ENCODE results near the gene SMARCD1. TPM values are rescaled to one million over a fixed set of nuclear protein-coding genes. Genes with fewer than 3 reads are reported as not detected.

Gene SMARCD1
- total and polyA plus RNA-seq, 12 donors = 22.9 to 65.0 (median 48.9) TPM

DNA sequence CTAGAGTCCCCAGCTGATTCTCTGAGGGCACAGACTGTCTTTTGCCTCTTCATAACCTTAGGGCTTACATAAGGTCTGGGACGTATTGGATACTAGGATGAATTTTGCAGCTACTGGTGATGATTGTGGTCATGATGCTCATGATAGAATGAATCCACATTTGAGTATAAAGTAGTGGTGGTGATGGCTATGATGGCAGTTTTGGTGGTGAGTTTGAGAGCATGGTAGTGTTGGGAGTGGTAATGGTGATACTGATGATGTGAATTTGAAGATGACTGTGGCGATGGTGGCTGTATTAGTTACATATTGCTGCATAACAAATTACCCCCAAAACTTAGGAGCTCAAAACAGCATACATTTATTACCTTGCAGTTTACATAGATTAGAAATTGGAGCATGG is 41.8 kb upstream of the SMARCD1 start:
- Histone ChIP-seq H3K27me3 (no peaks in the 10 kb centered on the region), H3K27ac (no peak overlapping the region), H3K4me1 (replicated peaks in 1 of 2) (no peaks in the 10 kb centered on the region), H3K4me3 (no peak overlapping the region), H3K36me3 (replicated peaks in 1 of 2) (no peaks in the 10 kb centered on the region), H3K9me3 (replicated peaks in 1 of 3) (no peaks in the 10 kb centered on the region)
- no peak for DNase-seq
- intact Hi-C loops (cut with DNase I) = no loop called here
- WGBS, 4 donors = 79 to 90% (median 86%) methylated on average over 2 of the region's 2 CpGs
- TF ChIP-seq, protein P1, sequence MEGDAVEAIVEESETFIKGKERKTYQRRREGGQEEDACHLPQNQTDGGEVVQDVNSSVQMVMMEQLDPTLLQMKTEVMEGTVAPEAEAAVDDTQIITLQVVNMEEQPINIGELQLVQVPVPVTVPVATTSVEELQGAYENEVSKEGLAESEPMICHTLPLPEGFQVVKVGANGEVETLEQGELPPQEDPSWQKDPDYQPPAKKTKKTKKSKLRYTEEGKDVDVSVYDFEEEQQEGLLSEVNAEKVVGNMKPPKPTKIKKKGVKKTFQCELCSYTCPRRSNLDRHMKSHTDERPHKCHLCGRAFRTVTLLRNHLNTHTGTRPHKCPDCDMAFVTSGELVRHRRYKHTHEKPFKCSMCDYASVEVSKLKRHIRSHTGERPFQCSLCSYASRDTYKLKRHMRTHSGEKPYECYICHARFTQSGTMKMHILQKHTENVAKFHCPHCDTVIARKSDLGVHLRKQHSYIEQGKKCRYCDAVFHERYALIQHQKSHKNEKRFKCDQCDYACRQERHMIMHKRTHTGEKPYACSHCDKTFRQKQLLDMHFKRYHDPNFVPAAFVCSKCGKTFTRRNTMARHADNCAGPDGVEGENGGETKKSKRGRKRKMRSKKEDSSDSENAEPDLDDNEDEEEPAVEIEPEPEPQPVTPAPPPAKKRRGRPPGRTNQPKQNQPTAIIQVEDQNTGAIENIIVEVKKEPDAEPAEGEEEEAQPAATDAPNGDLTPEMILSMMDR (IDR thresholded peaks at IDR 0.05) = no peak
- no peak for TF ChIP-seq POLR2A (IDR thresholded peaks at IDR 0.05)

DNA sequence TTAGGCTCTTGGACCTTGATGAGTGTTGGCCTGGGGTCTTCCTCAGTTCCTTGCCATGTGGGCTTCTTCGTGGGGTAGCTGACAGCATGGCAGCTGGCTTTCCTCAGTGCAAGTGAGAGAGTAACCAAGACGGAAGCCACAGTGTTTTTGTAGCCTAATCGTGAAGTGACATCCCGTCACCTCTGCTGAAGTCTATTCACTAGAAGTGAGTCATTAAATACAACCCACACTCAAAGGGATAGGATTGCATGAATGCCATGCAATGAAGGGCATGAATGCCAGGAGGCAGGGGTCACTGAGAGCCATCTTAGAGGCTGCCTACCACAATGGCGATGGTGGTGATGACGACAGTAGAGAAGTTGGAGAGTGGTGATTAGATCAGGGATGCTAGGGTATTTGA is 41.3 kb upstream of the SMARCD1 start:
- no peak overlapping the region for H3K4me3 ChIP-seq
- DNase-seq = no peak
- no peaks in the 10 kb centered on the region for H3K9me3 ChIP-seq (replicated peaks in 1 of 3)
- intact Hi-C loops (cut with DNase I) = no loop called here
- TF ChIP-seq POLR2A (IDR thresholded peaks at IDR 0.05) = no peak
- TF ChIP-seq, protein P1 (IDR thresholded peaks at IDR 0.05) = no peak
- no peaks in the 10 kb centered on the region for H3K4me1 ChIP-seq (replicated peaks in 1 of 2)
- 74 to 80% (median 78%) methylated on average over 6 of the region's 6 CpGs for WGBS, 4 donors
- H3K27ac ChIP-seq = no peak overlapping the region
- no peaks in the 10 kb centered on the region for H3K27me3 ChIP-seq
- H3K36me3 ChIP-seq (replicated peaks in 1 of 2) = no peaks in the 10 kb centered on the region

DNA sequence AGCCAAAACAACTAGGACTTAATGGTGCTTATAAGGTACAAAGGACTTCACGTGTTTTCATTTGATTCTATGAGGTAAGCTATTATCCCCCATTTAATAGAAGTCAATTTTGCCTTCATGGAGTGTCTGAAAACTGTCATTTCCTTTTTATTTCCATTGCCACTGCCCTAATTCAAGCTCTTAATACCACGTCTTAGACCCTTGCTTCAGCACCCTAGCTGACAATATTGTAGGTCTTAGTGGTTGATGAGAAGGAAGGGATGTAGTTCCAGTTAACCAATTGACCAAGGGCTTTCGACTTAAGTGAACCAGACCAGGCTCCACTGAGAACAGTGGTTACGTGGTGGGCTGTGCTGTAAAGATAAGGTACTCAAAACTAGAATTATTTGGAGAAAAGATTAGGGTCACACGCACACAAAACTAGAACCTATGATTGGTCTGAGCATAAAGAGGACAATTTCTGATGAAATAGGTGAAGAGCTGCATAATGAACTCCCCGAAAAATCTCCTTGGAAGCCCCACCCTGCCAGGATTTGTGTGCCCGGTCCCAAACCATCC is 37.4 kb upstream of the SMARCD1 start:
- no peaks in the 10 kb centered on the region for H3K9me3 ChIP-seq (replicated peaks in 1 of 3)
- intact Hi-C loops (cut with DNase I) = no loop called here
- no peak for DNase-seq
- TF ChIP-seq POLR2A (IDR thresholded peaks at IDR 0.05) = no peak
- TF ChIP-seq, protein P1 (IDR thresholded peaks at IDR 0.05) = no peak
- H3K27me3 ChIP-seq = no peaks in the 10 kb centered on the region
- no peaks in the 10 kb centered on the region for H3K36me3 ChIP-seq (replicated peaks in 1 of 2)
- H3K27ac ChIP-seq = no peak overlapping the region
- no peaks in the 10 kb centered on the region for H3K4me1 ChIP-seq (replicated peaks in 1 of 2)
- no peak overlapping the region for H3K4me3 ChIP-seq
- 80 to 90% (median 85%) methylated on average over 7 of the region's 7 CpGs for WGBS, 4 donors

DNA sequence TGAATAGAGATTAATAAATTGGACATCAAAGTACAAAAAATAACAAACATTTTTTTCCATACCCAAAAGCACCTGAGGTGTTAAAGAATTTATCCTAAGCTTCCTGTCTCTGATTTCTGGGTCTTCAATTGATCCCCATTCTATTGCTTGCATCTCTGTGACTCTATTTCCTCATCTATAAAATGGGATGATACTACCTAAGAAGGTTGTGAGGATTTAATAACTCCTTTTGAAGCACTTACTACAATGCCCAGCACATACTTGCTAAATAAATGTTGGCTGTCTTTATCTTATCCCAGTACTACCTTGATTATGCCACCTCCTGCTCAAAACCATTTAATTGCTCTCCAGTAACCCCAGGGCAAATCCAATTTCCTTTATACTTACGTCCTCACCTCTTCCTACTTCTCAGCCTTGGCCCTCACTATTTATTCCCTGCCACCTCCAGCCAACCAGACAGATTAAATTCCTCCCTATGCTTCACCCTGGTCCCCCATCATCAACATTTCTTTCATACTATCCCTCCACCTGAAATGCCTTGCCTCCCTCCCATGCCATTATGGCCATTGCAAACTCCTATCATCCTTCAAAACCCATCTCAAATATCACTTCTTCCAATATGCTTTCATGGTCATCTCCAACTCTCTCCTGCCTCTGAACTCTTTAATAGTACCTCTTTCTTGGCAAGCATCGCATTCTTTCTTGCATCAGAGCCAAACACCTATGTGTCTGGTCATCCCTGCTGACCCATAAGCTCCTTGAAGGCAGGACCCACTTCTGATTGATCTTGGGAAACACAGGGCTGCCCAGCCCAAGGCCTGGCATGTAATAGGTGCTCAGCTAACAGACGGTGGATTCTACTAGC is 35.7 kb upstream of the SMARCD1 start:
- Histone ChIP-seq H3K4me1 (replicated peaks in 1 of 2) (no peaks in the 10 kb centered on the region), H3K9me3 (replicated peaks in 1 of 3) (no peaks in the 10 kb centered on the region), H3K4me3 (no peak overlapping the region), H3K27ac (no peak overlapping the region), H3K36me3 (replicated peaks in 1 of 2) (no peaks in the 10 kb centered on the region), H3K27me3 (no peaks in the 10 kb centered on the region)
- DNase-seq = no peak
- WGBS, 4 donors = 83 to 91% (median 84%) methylated on average over 3 of the region's 3 CpGs
- intact Hi-C loops (cut with DNase I) = loop anchor here in 1 of 2 donors (10.0 kb wide), 1 partner anchor 185 kb away; no protein-coding TSS in a partner anchor
- no peak for TF ChIP-seq POLR2A (IDR thresholded peaks at IDR 0.05)
- TF ChIP-seq, protein P1 (IDR thresholded peaks at IDR 0.05) = no peak

Measured in adrenal gland (tissue), 12 donors.